RWPE1 (cell line): ENCODE measurements around the gene GPC3.

Source experiments
- CTCF ChIA-PET: fragments of 350-600 bp; sonication (Branson Sonifier 250); formaldehyde crosslinking; extraction: SDS; loops from one replicate; lab custom pipeline; 2021; lab: Yijun Ruan, JAX
- POLR2A ChIA-PET: fragments of 400-600 bp; formaldehyde crosslinking; extraction: SDS; loops from one replicate; lab custom pipeline; 2020; ENCODE audit warnings: antibody characterized with exemption; ENCODE audit not compliant: low non-redundant PET; lab: Yijun Ruan, JAX
- DNase-seq: peaks from one replicate; pipeline ENCODE4 v3.0.0; 2012; ENCODE audit warnings: low spot score
- H3K27ac ChIP-seq: fragments of 450-650 bp; 2 replicates; pipeline ENCODE4 v1.5.1; 2017
- TF ChIP-seq, protein P1 (sequence below): fragments of 450-650 bp; conservative IDR thresholded peaks from 2 replicates; pipeline ENCODE4 v1.5.1; 2017; ENCODE audit warnings: low read depth, mild to moderate bottlenecking

GPC3 gene

DNA sequence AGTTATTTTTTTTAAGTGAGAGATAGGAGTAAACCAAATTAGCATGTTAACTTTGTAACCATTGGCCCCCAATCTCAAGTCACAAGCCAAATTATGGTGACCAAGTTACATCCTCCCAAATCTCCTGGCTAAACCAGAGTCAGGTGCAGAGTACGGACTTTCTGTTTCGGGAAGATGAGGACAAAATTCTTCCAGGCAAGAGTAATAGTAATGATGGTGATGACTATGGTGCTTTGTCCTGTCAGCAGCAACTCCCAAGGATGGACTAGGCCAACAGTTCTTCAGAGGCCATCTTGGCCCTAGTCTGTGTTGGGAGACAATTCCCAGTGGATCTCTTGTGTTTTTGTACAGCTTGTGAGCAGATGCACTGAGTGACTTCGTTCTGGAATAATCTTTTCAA, 148.8 kb downstream of the GPC3 start:
- DNase-seq = no peak
- no peak overlapping the region for H3K27ac ChIP-seq
- TF ChIP-seq, protein P1, sequence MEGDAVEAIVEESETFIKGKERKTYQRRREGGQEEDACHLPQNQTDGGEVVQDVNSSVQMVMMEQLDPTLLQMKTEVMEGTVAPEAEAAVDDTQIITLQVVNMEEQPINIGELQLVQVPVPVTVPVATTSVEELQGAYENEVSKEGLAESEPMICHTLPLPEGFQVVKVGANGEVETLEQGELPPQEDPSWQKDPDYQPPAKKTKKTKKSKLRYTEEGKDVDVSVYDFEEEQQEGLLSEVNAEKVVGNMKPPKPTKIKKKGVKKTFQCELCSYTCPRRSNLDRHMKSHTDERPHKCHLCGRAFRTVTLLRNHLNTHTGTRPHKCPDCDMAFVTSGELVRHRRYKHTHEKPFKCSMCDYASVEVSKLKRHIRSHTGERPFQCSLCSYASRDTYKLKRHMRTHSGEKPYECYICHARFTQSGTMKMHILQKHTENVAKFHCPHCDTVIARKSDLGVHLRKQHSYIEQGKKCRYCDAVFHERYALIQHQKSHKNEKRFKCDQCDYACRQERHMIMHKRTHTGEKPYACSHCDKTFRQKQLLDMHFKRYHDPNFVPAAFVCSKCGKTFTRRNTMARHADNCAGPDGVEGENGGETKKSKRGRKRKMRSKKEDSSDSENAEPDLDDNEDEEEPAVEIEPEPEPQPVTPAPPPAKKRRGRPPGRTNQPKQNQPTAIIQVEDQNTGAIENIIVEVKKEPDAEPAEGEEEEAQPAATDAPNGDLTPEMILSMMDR = no peak
- ChIA-PET POLR2A (no interaction called here), CTCF (no interaction called here)

DNA sequence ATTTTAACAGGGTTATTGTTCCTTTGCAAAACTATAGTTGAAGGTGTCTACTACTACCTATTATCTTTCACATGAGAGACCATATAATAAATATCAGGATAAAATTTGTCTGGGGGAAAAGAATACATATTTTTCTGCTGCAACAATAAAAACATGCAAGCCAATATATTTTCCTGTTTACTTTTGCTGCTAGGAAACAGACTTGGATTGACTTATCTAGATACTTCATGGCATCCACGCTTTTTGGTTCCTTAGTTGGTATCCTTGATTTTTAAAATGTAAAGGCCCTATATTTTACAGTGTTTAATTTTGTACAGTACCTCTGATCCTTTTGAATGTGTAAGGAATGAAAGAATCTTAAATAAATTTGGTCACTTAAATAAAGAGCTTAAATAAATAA, 150.6 kb downstream of the GPC3 start:
- POLR2A ChIA-PET = no interaction called here
- H3K27ac ChIP-seq = no peak overlapping the region
- CTCF ChIA-PET = no interaction called here
- TF ChIP-seq, protein P1 = no peak
- DNase-seq = no peak

- H3K27ac ChIP-seq = no peak overlapping the region
- TF ChIP-seq, protein P1 = no peak
- ChIA-PET POLR2A (no interaction called here), CTCF (interaction anchor here (0.5 kb wide), 1 partner anchor 878 kb away, joined by 4 read pairs; no protein-coding TSS in a partner anchor)
- DNase-seq = no peak
These were observed 165.8 kb downstream of the GPC3 start for GRCh38 chrX:133819546-133819945.

DNA sequence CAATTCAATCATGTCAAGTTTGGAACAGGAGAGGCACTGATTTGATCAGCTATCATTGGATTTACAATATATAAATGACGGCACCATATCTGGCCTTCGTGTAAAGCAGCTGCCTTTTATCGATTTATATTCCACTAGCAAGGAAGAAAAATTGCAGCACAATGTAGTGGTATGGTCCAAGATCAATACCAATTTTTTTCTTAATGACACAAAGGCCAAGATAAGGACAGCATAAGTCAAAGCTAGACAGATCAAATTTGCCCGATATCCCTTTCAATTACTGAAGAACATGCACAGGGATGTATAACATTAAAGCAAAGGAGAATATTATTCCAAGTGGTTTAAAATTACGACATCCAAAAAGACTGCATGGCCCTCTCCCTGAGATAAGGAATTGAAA, 167.4 kb downstream of the GPC3 start:
- DNase-seq = no peak
- CTCF ChIA-PET = no interaction called here
- POLR2A ChIA-PET = no interaction called here
- H3K27ac ChIP-seq = no peak overlapping the region
- TF ChIP-seq, protein P1 = no peak

DNA sequence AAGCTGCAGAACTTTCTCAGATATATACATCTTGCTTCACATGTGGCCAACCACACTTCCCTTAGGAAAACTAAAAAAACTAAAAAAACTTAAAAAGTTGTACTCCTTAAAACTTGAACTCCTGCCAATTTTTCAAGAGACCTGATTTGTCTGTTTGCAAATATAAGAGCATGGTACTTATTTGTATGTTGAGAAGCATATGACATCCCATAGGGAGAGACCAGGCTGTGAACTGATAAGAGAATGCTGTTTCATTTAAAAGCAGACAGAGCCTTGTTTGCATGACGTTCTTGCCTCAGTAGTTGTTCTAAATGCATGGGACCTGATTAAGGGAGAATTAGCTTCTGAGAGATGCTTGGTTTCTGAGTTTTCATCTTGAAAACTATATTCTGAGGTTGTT, 169.9 kb downstream of the GPC3 start:
- H3K27ac ChIP-seq = no peak overlapping the region
- CTCF ChIA-PET = no interaction called here
- no peak for DNase-seq
- POLR2A ChIA-PET = no interaction called here
- TF ChIP-seq, protein P1 = no peak

GRCh38 chrX:133813971-133814370, 171.4 kb downstream of the GPC3 start:
- ChIA-PET CTCF (interaction anchor here (0.6 kb wide), 1 partner anchor 58 kb away, joined by 3 read pairs; no protein-coding TSS in a partner anchor), POLR2A (no interaction called here)
- TF ChIP-seq, protein P1 = no peak
- no peak for DNase-seq
- H3K27ac ChIP-seq = no peak overlapping the region
